HepG2 (cell line): Measurements from ENCODE around the gene TPST2. TPM values are rescaled to one million over a fixed set of nuclear protein-coding genes. Genes with fewer than 3 reads are reported as not detected.

Experiments
- ATAC-seq: fragments of 200-7000 bp; cut with Tn5 transposase; 3 replicates; pipeline ENCODE4 v1.9.1; 2020; ENCODE audit warnings: mild to moderate bottlenecking, moderate library complexity
- BruUV-seq: library from RNA; stranded (reverse); fragments of 400-500 nt; replicated peaks from 2 replicates; lab custom pipeline; 2021; lab: Mats Ljungman, UMichigan
- CTCF ChIA-PET: fragments of 300-600 bp; formaldehyde crosslinking; extraction: SDS; loops from one replicate; lab custom pipeline; 2021; ENCODE audit warnings: low total read pairs, inconsistent platforms, low intra/inter-chr PET ratio; lab: Yijun Ruan, JAX
- POLR2A ChIA-PET: fragments of 350-600 bp; sonication (Branson Sonifier 250); formaldehyde crosslinking; loops from one replicate; lab custom pipeline; 2020; ENCODE audit warnings: antibody characterized with exemption, inconsistent platforms; lab: Yijun Ruan, JAX
- DNase-seq: peaks from one replicate; pipeline ENCODE4 v3.0.0-alpha.2; 2015; ENCODE audit warnings: low spot score
- FAIRE-seq: peaks from 3 replicates; lab custom pipeline; 2011; peaks lifted over from hg19 to GRCh38; lab: Jason Lieb, UNC
- H2AFZ ChIP-seq: one replicate; pipeline ENCODE4 v1.6.1; 2011; ENCODE audit warnings: low read length, inconsistent platforms
- H3K27ac ChIP-seq: fragments of 300-600 bp; 3 replicates; pipeline ENCODE4 v1.8.0; 2011; ENCODE audit warnings: mixed run types, mild to moderate bottlenecking, mixed read lengths, low read length, inconsistent platforms; ENCODE audit not compliant: insufficient read depth; ENCODE audit errors: extremely low read length
- H3K27me3 ChIP-seq, 2 experiments: fragments of 200-600 bp in 1 of 2; 2 replicates in 1 of 2; 3 replicates in 1 of 2; pipeline versions ENCODE4 v1.6.0 to v1.8.0; 2011; ENCODE audit warnings: low read length in 2 of 2, mild to moderate bottlenecking in 2 of 2, moderate library complexity in 2 of 2, inconsistent platforms in 1 of 2; ENCODE audit not compliant: insufficient read depth in 2 of 2, control insufficient read depth in 1 of 2
- H3K36me3 ChIP-seq, 2 experiments: fragments of 200-600 bp in 1 of 2; replicated peaks in 1 of 2; 2 replicates in 1 of 2; 3 replicates in 1 of 2; pipeline versions ENCODE4 v1.5.1 to v1.8.0; 2011; ENCODE audit warnings: low read length in 2 of 2, inconsistent platforms in 1 of 2; ENCODE audit not compliant: insufficient read depth in 2 of 2, control insufficient read depth in 1 of 2
- H3K4me1 ChIP-seq: 2 replicates; pipeline ENCODE4 v1.5.1; 2012; ENCODE audit warnings: low read length, inconsistent platforms; ENCODE audit not compliant: insufficient read depth
- H3K4me2 ChIP-seq: 2 replicates; pipeline ENCODE4 v1.6.0; 2011; ENCODE audit warnings: low read depth, low read length, inconsistent platforms
- H3K4me3 ChIP-seq, 3 experiments: fragments of 200-600 bp in 1 of 3; sonication (generic), shearing (Covaris generic) in 1 of 3; replicated peaks in 1 of 3; 2 replicates each; pipeline ENCODE4 v1.5.1; 2011 to 2016; ENCODE audit warnings: low read length in 3 of 3, inconsistent platforms in 2 of 3, low read depth in 2 of 3, mild to moderate bottlenecking in 2 of 3, control low read depth in 1 of 3, mixed read lengths in 1 of 3; ENCODE audit not compliant: insufficient read depth in 1 of 3
- H3K79me2 ChIP-seq: one replicate; pipeline ENCODE4 v1.6.1; 2011; ENCODE audit warnings: low read length, inconsistent platforms; ENCODE audit not compliant: insufficient read depth
- H3K9ac ChIP-seq: 2 replicates; pipeline ENCODE4 v1.6.0; 2011; ENCODE audit warnings: mild to moderate bottlenecking, low read depth, low read length, inconsistent platforms; ENCODE audit not compliant: insufficient read depth
- H3K9me3 ChIP-seq: 2 replicates; pipeline ENCODE4 v1.5.1; 2012; ENCODE audit warnings: mild to moderate bottlenecking, low read length
- H4K20me1 ChIP-seq: 2 replicates; pipeline ENCODE4 v1.6.0; 2011; ENCODE audit warnings: inconsistent platforms, mild to moderate bottlenecking, low read length, moderate library complexity; ENCODE audit not compliant: insufficient read depth
- HOXA9 ChIP-seq: sonication (generic); formaldehyde crosslinking; IDR thresholded peaks from 2 replicates; pipeline ENCODE4 v1.8.1; 2022; ENCODE audit warnings: missing genetic modification reagents, mild to moderate bottlenecking, moderate library complexity, borderline replicate concordance
- MAFF ChIP-seq: IDR thresholded peaks from 2 replicates; pipeline ENCODE4 v1.6.1; 2011; ENCODE audit warnings: low read depth, low read length, improper control_type of control experiment
- MAFG ChIP-seq: sonication (generic); formaldehyde crosslinking; IDR thresholded peaks from 2 replicates; pipeline ENCODE4 v1.5.1; 2020; ENCODE audit warnings: mild to moderate bottlenecking, missing genetic modification reagents
- MAFK ChIP-seq, 2 experiments: IDR thresholded peaks in 1 of 2; conservative IDR thresholded peaks in 1 of 2; 2 replicates each; pipeline ENCODE4 v1.6.1; 2011; ENCODE audit warnings: improper control_type of control experiment in 2 of 2, low read length in 2 of 2
- PAX8 ChIP-seq: sonication (generic); formaldehyde crosslinking; IDR thresholded peaks from 2 replicates; pipeline ENCODE4 v1.8.0; 2022; ENCODE audit warnings: mild to moderate bottlenecking, missing genetic modification reagents, borderline replicate concordance
- ZNF354B ChIP-seq: sonication (generic); formaldehyde crosslinking; IDR thresholded peaks from 2 replicates; pipeline ENCODE4 v1.8.0; 2022; ENCODE audit warnings: mild to moderate bottlenecking, missing genetic modification reagents
- ZNF747 ChIP-seq: sonication (generic); formaldehyde crosslinking; IDR thresholded peaks from 2 replicates; pipeline ENCODE4 v1.8.1; 2023; ENCODE audit warnings: missing genetic modification reagents, mild to moderate bottlenecking, borderline replicate concordance
- WGBS: methylation state at CpG from one replicate; pipeline ENCODE4 v1.1.6; 2017; ENCODE audit warnings: low lambda C conversion rate; 5-methylcytosine and 5-hydroxymethylcytosine counted together
- in situ Hi-C: cut with HindIII; loops from 2 replicates; pipeline ENCODE4 v1.10.0; 2017; ENCODE audit warnings: low pct_unique_long_range_greater_than_20kb; ENCODE audit not compliant: extremely low pct_ligation_motif_present
- intact Hi-C: fragments of 100-400 bp; cut with micrococcal nuclease; formaldehyde crosslinking; loops from one replicate; pipeline ENCODE4 v1.10.0; 2022; ENCODE audit not compliant: unreplicated experiment
- polyA plus RNA-seq, 8 experiments: library from polyadenylated mRNA; depleted of rRNA in 3 of 8; stranded (reverse) in 7 of 8; unstranded in 1 of 8; fragments of >200 nt; fragmentation: Illumina TruSeq in 4 of 8; extraction: Trizol in 4 of 8; gene quantifications; 2 replicates each; pipeline versions ENCODE4 v1.2.1 to v1.2.3, GENCODE V29; 2011 to 2016; ENCODE audit warnings: low read depth in 4 of 8, missing spikeins in 1 of 8, mixed read lengths in 1 of 8; ENCODE audit not compliant: insufficient read depth in 1 of 8
- total RNA-seq, 5 experiments: library from RNA; depleted of rRNA; stranded (reverse); fragments of >200 nt; fragmentation: Illumina TruSeq; extraction: Trizol; gene quantifications; 2 replicates each; pipeline ENCODE4 v1.2.3, GENCODE V29; 2016; ENCODE audit warnings: low read depth in 1 of 5
- TF ChIP-seq, protein P1 (sequence below): sonication (generic); formaldehyde crosslinking; IDR thresholded peaks from 2 replicates; pipeline ENCODE4 v1.4.0; 2020; ENCODE audit warnings: low read depth, mild to moderate bottlenecking, missing genetic modification reagents
- TF ChIP-seq, protein P2 (sequence below): sonication (generic); formaldehyde crosslinking; IDR thresholded peaks from 2 replicates; pipeline ENCODE4 v1.5.0; 2020; ENCODE audit warnings: missing genetic modification reagents

Gene TPST2
- total and polyA plus RNA-seq, 2 of the 13 experiments (the other 11 are each of a cell fraction or from before 2014, with no cell fraction given) = 15.2 to 23.8 TPM

DNA sequence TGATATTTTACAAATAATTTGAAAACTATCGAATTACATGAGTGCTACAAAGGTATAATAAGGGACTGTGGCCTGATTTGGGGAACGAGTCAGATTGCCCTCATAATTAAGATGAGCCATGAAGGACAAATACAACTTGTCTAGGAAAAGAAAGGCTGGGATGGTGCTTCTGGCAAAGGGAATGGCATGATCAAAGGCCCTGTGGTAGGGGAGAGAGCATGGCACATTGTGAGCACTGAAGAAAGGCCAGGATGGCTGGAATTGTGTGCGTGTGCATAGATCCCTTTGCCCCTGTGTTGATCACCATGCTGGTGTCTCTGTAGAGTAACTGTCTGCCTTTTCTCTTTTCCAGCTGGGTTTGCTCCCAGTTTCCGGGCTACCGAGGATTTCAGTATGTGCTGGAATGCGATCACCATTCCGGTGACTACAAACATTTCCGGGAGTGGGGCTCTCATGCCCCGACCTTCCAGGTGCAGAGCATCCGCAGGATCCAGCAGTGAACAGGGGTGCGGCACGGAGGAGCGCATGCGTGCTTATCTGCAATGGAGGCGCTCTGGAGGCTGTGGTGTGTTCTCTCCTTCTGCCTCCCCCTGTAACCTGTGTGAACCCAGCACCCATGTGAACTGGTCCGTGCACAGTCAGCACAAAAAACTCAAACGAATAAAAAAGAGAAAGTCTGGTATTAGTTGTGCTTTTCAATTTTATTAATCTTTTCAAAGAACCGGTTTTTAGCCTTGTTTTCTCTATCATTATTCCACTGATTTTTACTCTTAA lies 40.2 kb upstream of the TPST2 start:
- POLR2A ChIA-PET = no interaction called here
- Histone ChIP-seq H4K20me1 (no peaks in the 10 kb centered on the region), H3K27me3 (peaks cover 0 to 9% of the 10 kb centered on the region in 2 experiments; a peak in 2 of 5 replicates), H3K4me2 (no peak overlapping the region), H3K36me3 (no peaks in the 10 kb centered on the region), H3K9me3 (no peaks in the 10 kb centered on the region), H3K4me3 (no peak overlapping the region), H3K79me2 (no peaks in the 10 kb centered on the region), H3K27ac (no peak overlapping the region), H2AFZ (no peak overlapping the region), H3K9ac (no peak overlapping the region)
- intact Hi-C loops = no loop called here
- no peak for DNase-seq
- no peak for ATAC-seq
- FAIRE-seq = no peak
- BruUV-seq = no TSS peak
- WGBS = 51% methylated on average over 17 of the region's 18 CpGs
- CTCF ChIA-PET = no interaction called here
- in situ Hi-C loops = no loop called here
- TF ChIP-seq MAFF (peak; percentile 55), MAFK (conservative IDR thresholded peaks at IDR 0.05 in 1 of 2, IDR thresholded peaks at IDR 0.05 in 1 of 2; ENCODE audit: low read length in 2 of 2) (peak; percentile 39 to 64; a peak in 2 of 4 replicates), HOXA9 (CRISPR knock-in tag) (no peak)
- TF ChIP-seq, all 625 proteins: peak for 2
- H3K4me1 ChIP-seq = no peaks in the 10 kb centered on the region

DNA sequence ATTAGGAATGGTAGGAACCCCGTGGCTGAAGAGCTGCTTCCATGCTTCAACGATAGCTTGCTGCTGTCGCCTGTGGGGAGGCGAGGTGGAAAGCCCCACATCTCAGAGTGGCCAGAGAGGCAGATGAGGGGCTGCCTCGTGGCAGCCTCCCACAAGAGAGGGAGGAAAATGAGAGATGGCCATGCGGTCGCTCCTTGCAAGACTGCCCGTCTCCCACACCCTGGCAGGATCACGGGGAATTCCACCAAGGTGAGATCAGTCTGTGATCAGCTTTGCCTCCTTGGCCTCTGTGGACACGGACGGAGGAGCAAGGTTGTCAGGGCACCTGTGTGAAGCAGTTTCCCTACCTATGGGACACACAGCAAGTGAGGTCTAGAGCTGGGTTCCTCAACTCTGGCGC lies 34.9 kb upstream of the TPST2 start:
- BruUV-seq = no TSS peak
- Histone ChIP-seq H3K4me3 (no peak overlapping the region), H3K27me3 (peaks cover 0 to 19% of the 10 kb centered on the region in 2 experiments; a peak in 3 of 5 replicates), H2AFZ (no peak overlapping the region), H3K9ac (no peak overlapping the region), H3K4me1 (no peaks in the 10 kb centered on the region), H4K20me1 (no peaks in the 10 kb centered on the region), H3K36me3 (no peaks in the 10 kb centered on the region), H3K9me3 (no peaks in the 10 kb centered on the region), H3K79me2 (no peaks in the 10 kb centered on the region), H3K4me2 (no peak overlapping the region), H3K27ac (no peak overlapping the region)
- intact Hi-C loops = no loop called here
- TF ChIP-seq, protein P1, sequence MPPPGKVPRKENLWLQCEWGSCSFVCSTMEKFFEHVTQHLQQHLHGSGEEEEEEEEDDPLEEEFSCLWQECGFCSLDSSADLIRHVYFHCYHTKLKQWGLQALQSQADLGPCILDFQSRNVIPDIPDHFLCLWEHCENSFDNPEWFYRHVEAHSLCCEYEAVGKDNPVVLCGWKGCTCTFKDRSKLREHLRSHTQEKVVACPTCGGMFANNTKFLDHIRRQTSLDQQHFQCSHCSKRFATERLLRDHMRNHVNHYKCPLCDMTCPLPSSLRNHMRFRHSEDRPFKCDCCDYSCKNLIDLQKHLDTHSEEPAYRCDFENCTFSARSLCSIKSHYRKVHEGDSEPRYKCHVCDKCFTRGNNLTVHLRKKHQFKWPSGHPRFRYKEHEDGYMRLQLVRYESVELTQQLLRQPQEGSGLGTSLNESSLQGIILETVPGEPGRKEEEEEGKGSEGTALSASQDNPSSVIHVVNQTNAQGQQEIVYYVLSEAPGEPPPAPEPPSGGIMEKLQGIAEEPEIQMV (CRISPR knock-in tag) = no peak
- TF ChIP-seq, protein P2, sequence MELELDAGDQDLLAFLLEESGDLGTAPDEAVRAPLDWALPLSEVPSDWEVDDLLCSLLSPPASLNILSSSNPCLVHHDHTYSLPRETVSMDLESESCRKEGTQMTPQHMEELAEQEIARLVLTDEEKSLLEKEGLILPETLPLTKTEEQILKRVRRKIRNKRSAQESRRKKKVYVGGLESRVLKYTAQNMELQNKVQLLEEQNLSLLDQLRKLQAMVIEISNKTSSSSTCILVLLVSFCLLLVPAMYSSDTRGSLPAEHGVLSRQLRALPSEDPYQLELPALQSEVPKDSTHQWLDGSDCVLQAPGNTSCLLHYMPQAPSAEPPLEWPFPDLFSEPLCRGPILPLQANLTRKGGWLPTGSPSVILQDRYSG (CRISPR knock-in tag) = no peak
- TF ChIP-seq ZNF747 (CRISPR knock-in tag) (no peak), PAX8 (CRISPR knock-in tag) (no peak), ZNF354B (no peak), MAFG (CRISPR knock-in tag) (no peak)
- 61% methylated on average over 6 of the region's 12 CpGs for WGBS
- no peak for FAIRE-seq
- in situ Hi-C loops = no loop called here
- POLR2A ChIA-PET = no interaction called here
- no peak for DNase-seq
- ATAC-seq = no peak
- CTCF ChIA-PET = no interaction called here
